HG03060 (cell line): Measurements from ENCODE around the gene MMP17.
"Not testable (repeated sequence)": the region's sequence is repeated elsewhere in the genome, so short reads cannot be mapped to it uniquely, and the experiment has no call there.

ENCODE experiments used
- ATAC-seq: cut with Tn5 transposase; IDR thresholded peaks from one replicate; pipeline ENCODE4 v1.9.1; 2021; ENCODE audit warnings: low read depth, moderate number of reproducible peaks; ENCODE audit not compliant: unreplicated experiment

The MMP17 gene

GRCh38 chr12:131799828-131800593, 28.2 kb upstream of the MMP17 start:
- ATAC-seq = no peak

DNA sequence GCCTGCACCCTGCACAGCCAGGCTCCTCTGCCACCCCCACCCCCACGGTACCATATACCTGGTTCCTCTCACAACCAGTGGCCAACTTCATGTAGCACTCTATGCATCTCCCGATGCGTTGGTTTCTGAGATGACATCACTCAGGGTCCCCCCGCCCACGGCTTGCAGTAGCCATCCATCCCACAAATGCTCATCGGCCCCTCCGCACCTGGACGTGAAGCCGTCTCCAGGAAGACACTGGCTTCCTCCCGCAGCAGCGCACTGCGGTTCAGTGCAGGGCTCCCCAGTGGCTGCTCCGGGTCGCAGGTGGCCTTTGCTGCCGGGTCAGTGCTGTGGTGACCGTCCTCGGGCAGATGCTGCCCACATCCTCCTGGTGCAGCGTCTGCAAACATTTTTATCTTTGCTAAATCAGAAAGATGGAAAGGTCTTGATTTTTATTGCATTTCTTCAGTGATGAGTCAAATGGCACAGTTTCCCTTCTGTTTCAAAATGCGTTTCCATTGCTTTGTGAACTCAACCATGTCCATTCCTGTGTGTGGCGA, 27.5 kb upstream of the MMP17 start:
- no peak for ATAC-seq

DNA sequence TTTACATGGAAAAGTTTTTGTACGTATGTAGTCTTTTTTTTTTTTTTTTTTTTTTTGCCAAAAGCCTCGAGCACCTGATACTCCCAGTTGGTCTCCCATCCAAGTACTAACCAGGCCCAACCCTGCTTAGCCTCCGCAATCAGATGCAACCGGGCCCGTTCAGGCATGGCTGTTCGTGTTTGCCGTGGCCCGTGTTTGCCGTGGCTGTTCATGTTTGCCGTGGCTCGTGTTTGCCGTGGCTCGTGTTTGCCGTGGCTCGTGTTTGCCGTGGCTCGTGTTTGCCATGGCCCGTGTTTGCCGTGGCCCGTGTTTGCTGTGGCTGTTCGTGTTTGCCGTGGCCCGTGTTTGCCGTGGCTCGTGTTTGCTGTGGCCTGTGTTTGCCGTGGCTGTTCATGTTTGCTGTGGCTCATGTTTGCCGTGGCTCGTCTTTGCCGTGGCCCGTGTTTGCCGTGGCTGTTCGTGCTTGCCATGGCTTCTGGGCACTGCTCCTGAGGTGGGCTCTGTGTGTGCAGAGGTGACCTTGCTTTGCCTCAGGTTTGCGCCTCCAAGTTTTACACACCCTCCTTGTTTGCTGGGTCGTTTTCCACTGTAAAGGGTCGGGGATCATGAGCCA, 26.8 kb upstream of the MMP17 start:
- ATAC-seq = no peak

DNA sequence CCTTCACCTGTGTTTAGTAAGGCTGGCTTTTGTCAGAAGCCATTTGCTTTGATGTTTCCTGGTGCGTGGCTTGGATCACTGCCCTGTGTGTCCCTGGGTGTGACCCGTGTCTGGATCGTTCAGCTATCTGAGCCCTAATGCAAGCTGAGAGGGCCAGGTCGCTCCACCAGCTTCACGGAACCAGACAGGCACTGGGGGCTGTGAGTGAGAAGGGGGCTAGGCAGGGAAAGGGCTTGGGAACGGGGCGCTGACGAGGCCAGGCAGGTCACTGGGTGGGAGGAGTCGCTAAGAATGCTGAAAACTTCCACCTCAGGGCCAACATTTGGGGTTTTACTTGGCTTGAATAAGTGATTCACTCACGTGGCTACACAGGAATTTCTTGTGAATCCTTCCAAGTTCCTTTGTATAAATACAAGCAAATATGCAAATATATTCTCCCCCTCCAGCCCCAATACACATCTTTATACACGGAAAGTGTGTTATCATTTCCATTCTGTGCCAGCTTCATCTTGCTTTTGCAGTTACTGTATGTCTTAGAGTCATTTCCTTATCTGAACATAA, 24.2 kb upstream of the MMP17 start:
- no peak for ATAC-seq

GRCh38 chr12:131805421-131805820, 22.8 kb upstream of the MMP17 start:
- no peak for ATAC-seq

- ATAC-seq = no peak
Measured at GRCh38 chr12:131806674-131807073, 21.5 kb upstream of the MMP17 start.

- ATAC-seq = no peak
Measured at GRCh38 chr12:131808744-131809371, 19.3 kb upstream of the MMP17 start.

DNA sequence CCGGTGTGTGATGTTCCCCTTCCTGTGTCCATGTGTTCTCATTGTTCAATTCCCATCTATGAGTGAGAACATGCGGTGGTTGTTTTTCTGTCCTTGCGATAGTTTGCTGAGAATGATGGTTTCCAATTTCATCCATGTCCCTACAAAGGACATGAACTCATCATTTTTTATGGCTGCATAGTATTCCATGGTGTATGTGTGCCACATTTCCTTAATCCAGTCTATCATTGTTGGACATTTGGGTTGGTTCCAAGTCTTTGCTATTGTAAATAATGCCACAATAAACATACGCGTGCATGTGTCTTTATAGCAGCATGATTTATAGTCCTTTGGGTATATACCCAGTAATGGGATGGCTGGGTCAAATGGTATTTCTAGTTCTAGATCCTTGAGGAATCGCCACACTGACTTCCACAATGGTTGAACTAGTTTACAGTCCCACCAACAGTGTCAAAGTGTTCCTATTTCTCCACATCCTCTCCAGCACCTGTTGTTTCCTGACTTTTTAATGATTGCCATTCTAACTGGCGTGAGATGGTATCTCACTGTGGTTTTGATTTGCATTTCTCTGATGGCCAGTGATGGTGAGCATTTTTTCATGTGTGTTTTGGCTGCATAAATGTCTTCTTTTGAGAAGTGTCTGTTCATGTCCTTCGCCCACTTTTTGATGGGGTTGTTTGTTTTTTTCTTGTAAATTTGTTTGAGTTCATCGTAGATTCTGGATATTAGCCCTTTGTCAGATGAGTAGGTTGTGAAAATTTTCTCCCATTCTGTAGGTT, 18.5 kb upstream of the MMP17 start:
- ATAC-seq = not testable (repeated sequence)

GRCh38 chr12:131810726-131811125, 17.5 kb upstream of the MMP17 start:
- no peak for ATAC-seq

DNA sequence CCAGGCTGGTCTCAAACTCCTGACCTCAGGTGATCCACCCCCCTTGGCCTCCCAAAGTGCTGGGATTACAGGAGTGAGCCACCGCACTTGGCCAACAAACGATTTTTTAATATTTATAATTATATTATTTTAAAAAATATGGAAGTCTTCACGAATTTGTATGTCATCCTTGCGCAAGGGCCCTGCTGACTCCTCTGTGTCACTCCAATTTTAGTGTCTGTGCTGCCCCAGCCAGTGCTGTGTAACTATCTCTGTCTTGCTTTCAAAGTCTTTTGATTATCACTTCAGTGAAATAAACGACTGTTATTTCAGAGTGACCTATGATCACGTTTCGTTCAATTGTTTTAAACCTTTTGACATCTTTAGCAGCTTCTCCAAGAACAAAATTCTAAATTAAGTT, 13.1 kb upstream of the MMP17 start:
- ATAC-seq = no peak

DNA sequence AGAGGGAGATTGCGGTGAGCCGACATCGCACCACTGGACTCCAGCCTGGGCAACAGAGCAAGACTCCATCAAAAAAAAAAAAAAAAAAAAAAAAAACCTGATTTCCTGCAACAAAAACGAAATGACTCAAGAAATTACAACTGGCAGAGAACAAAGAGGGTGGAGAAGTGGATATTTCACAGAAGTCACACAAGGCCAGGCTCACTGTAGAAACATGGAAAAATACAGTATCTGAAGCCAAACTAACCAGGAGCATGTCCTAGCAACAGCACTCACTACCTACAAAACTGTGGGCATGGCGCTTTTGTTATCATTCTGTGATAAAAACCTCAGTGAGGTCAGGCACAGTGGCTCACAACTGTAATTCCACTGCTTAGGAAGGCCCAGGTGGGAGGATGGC, 11.7 kb upstream of the MMP17 start:
- ATAC-seq = no peak

DNA sequence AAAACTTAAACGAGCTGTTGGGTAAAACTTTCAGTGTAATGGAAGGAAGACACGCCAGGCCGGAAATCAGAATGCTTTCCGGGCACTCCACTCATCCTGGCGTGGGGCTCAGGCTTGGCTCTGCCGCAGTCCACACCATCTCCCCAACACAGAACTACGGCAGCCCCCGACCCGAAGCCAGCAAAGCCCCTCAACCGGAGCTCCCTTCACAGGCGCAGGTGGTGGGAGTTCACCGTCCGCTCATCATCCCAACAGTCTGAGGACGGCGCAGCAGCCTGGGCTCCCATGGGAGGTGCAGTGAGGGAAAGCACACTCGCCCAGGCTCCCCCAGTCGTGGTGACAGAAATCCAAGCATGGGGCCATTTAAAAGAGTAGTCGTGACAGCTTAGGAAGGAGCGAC, 11.0 kb upstream of the MMP17 start:
- ATAC-seq = no peak

DNA sequence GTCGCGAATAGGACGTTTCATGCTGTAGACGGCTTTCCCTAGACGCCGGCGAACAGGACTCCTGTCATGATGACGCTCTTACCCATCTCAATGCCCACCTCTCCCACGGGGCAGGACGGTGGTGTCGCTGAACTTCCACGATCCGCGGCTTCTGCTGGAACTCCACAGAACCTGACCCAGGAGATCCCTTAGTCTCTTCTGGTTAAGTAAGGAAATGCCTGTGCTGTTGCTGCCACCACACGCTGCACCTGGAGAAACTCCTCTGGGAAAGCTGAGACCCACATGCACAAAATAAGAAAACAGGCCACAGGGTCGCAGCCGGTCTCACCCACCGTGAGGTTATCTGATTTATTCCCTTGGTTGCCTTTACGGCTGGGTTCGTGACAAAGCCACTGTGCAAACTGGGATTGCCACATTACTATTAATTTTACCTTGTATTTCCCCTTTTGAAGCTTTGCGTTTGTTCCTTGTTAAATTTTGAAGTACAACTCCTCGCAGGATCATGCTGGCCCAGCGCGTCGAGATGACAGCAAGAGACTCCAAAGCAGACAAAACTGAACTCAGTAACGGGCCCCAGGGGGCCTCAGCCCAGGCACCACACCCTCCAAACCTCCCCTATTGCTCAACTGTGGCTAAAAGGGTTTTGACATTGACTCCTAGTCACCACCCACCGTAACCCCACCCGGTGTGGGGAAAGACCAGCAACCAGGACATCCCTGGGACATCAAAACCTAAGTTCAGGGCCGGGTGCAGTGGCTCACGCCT, 9.2 kb upstream of the MMP17 start:
- ATAC-seq = no peak

DNA sequence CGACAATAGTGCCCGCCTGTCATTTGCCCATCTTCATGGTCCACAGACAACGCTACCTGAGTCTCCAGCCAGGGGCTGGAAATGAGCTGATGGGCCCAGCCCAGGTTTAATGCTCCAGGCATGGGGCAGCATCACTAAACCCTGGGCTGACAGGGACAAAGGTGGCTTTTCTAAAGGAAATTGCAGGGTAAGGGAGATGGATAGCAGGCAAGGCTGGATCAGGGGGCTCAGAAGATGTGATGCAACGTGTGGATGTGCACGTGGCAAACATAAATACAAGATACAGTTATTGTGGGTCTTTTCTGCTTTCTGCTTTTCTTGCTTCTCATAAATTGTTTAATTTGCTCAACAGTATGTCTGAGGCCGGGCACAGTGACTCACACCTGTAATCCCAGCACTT, 3.7 kb upstream of the MMP17 start:
- ATAC-seq = no peak

DNA sequence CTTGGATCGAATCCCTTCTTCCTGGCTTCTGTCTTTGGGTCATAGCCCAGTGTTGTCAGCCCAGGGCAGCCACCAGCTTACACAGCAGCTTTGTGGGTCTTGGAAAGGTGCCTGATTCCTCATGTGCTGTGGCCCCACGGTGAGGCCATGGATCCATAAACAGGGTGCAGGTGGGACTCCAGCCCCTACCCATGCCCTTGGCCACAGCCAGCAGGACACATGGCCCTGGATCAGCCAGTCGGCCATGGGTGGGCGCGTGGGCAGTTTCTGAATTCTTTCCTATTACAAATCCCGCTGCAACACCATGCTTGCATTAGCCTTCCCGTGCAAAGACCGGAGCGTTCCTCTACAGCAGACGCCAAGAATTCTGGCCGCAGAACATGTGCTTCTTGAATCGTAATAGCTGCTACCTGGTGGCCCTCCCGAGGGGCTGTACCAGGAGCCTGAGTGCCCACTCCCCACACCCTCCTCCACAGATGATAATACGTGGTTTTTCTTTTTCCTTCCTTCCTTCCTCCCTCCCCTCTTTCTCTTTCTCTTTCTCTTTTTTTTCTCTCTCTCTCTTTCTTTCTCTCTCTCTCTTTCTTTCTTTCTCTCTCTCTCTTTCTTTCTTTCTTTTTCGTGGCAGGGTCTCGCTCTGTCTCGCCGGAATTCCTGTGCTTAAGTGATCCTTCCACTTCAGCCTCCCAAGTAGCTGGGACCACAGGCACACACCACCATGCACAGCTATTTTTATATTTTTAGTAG, 2.9 kb upstream of the MMP17 start:
- no peak for ATAC-seq

DNA sequence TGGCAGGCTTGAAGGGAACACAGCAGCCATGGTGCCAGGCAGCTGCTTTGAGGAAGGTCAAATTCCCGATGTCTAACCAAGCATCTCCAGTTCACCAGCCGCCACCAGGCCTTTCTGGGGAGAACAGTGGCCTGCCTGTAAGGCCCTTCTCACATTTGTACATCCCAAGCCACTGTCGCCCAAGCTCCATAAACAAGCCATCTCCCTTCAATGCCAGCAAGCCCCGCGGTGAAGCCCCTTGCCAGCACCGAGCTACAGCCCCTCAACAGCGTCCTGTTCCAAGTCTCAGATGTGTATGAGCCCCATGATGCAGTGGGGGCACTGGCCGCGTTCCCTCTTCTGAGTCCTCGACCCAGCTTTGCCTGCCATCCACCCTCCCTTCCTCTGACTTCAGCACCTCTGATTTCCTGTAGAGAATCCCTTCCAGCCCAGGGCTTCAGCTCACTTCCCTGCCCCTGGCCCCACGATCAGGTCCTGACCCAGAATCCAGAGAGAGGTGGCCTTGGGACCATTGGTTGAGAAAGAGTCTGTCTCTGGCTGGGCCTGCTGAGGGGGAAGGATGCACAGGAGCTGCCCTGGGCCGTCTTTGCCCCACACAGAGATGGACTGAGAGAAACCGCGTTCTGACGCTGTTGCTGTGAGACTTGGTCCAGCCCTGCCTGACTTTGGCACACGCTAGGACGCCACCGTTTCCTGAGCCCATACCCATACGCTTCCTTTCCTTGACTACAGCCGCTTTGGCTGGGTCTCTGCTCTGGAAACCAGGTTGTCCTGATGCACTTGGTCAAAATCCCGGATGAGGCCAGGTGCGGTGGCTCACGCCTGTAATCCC, 1.9 kb upstream of the MMP17 start:
- no peak for ATAC-seq

DNA sequence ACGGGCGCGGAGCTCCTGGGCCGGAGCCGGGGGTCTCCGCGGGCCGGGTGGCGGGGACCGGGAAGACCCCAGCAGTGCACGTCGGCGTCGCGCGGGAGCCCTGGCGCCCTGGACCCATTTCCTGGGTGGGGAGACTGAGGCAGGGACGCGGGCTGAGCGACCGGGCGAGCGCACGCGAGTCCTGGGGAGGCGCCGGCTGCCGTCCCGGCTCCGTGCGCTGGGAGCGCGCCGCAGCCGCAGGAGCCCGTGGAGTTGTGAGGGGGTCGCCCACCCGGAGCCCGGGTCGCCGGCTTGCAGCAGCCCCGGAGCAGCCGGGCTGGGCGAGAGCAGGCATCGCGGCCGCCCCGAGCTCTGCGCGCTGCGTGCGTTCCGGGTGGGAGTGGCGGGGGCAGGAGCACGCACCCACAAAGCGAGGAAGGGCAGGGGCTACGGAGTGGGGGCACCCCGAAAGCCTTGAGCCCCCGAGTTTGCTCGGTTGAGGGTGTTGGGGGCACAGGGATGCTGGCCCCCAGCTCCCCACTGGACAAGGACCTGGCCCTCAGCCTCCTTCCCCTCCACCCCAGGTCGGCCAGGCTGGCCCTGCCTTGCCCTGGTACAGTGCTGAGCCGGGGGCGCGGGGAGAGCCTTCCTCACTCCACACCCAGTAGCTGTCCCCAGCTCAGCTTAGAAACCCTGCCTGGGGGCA, 620 bp downstream of the MMP17 start:
- no peak for ATAC-seq

DNA sequence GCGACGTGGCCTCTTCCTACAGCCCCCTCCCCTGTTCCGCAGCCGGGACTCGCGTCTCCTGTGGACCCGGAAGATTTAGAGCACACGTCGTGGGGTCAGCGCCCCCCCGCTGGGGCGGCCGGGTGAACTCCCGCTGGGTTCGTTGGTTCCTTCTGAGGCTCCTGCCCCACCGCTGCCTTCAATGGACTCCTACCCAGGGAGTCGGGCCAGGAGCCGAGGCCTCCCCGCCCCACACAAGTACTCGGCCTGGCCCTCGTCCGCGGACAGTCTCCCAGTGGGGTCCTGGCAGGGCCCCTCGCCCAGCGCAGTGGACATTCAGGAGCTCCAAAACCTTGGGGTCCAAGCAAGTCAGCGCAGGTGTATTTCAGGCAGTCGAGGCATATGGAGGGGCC, 1.2 kb downstream of the MMP17 start:
- no peak for ATAC-seq
